Prostate gland (tissue), 2 donors: ENCODE results near the gene SLC28A1.

ENCODE experiments used
- CTCF ChIP-seq, 4 experiments: fragments of 200-600 bp in 2 of 4; fragments of 450-650 bp in 2 of 4; sonication (generic) in 2 of 4; IDR thresholded peaks; 1 replicate in 3 of 4; 2 replicates in 1 of 4; pipeline ENCODE4 v1.5.1; 2016 to 2019; ENCODE audit warnings: antibody characterized with exemption in 4 of 4, mild to moderate bottlenecking in 2 of 4, moderate library complexity in 2 of 4
- POLR2AphosphoS5 ChIP-seq: sonication (generic); formaldehyde crosslinking; IDR thresholded peaks from one replicate; pipeline ENCODE4 v1.6.1; 2017; ENCODE audit warnings: antibody characterized with exemption

GRCh38 chr15:84871428-84871985 lies 13.0 kb upstream of the SLC28A1 start:
- no peak for TF ChIP-seq CTCF (IDR thresholded peaks at IDR 0.05)
- no peak for TF ChIP-seq POLR2AphosphoS5
